NCI-H226 (cell line): ENCODE results near the gene BZW1.

Experiments used
- DNase-seq: peaks from one replicate; pipeline ENCODE4 v3.0.0-alpha.2; 2015

Gene BZW1

DNA sequence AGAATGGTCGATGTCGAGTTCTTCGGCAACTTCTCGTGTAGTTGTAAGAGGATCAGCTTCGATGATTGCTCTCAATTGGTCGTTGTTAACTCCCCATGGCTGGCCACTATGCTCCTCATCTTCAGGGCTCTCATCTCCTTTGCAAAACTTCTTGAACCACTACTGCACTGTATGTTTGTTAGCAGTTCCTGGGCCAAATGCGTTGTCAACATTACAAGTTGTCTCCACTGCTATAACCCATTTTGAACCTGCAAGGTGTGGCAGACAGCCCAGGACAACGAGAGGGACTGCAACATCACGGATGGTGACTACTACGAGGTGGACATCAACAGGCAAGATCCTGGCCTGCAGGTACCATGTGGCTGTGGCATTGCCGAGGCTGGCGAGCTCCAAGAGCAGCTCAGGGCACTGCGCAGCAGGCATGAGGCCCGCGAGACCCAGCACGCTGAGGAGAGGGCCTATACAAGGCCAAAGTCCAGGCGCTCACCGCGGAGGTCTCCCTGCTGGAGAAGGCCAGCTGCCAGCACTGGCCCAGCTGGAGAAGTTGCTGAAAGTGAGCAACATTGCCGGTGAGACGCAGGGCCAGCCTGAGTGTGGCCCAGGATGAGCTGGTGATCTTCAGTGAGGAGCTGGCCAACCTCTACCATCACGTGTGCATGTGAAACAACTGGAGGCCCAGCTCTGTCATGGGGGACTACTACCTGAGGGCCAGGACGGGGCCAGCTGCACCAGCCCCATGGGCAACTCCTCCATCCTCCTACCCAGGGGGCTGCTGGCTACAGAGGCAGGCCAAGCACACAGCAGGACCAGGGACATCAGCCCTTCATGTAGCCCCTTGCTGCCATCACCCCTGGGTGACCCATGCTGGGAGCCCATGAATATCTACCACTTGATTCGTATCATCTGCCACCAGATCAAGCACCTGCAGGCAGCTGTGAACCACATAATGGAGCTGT is 32.6 kb downstream of the BZW1 start:
- no peak for DNase-seq

DNA sequence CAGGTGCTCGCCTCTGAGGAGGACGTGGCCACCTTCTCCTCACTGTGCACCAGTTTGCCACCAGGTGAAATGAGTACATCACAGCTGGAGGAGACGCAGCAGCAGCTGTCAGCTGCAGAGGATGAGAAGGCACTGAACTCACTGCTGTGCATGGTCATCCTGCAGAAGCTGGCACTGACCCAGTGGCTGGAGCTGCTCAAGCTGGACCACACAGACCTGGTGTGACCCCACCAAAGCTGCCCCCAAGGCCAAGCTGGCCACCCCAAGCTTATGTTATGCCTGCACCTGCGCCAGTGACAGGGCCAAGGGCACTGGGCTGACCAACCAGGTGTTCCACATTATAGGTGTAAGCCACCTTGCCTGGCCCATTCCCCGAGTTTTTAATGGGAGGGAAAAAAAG is 33.5 kb downstream of the BZW1 start:
- DNase-seq = no peak

DNA sequence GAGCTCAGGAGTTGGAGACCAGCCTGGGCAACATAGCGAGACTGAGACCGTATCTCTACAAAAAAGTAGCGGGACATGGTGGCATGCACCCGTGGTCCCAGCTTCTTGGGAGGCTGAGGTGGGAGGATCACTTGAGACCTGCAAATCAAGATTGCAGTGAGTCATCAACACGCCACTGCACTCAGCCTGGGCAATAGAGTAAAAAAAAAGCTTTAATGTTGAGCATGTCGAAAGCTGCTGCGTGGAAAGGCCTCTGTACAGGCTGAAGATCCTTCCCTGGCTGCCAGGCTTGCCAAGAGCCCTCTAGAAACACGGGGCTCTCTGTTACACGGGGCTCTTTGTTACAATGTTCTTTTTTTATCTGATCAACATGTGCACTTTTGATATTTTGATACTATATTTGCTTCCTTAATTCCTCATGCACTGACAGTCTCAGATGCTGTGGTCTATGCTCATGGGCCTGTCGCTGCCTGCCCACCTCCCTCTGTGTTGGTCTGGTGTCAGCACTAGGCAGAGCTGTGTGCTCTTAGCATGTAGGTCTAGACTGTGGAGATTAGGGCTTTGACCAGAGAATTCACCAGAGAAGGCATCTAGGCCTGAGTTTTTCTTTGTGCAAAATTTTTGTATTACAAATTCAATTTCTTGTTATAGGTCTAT is 34.1 kb downstream of the BZW1 start:
- DNase-seq = no peak

DNA sequence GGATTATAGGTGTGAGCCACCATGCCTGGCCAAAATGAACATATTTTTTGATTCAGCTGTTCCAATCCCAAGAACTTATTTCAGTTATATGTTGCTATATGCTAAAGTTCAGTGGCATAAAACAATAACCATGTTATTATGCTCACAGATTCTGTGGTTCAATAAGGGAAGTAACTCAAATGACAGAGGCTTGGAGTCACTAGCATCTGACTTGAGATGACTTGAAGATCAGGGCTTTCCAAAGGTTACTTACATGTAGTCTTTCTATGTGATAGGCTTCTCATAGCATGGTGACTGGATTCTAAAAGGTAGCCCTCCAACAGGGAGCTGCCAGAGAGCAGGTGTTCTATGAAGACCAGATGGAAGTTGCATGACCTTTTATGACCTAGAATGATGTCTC is 35.6 kb downstream of the BZW1 start:
- no peak for DNase-seq

DNA sequence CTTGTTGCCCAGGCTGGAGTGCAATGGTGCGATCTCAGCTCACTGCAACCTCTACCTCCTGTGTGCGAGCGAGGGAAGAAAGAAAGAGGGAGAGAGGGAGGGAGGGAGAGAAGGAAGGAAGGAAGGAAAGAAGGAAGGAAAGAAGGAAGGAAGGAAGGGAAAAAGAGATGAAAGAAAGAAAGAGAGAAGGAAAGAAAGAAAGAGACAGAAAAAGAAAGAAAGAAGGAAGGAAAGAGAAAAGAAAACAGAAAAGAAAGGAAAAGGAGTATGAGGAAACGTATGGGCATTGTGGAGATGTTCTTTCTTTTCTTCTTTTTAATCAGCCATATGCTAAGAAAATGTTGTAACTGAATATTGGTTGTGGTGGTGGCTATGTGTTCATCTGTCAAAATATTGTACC is 36.2 kb downstream of the BZW1 start:
- no peak for DNase-seq

DNA sequence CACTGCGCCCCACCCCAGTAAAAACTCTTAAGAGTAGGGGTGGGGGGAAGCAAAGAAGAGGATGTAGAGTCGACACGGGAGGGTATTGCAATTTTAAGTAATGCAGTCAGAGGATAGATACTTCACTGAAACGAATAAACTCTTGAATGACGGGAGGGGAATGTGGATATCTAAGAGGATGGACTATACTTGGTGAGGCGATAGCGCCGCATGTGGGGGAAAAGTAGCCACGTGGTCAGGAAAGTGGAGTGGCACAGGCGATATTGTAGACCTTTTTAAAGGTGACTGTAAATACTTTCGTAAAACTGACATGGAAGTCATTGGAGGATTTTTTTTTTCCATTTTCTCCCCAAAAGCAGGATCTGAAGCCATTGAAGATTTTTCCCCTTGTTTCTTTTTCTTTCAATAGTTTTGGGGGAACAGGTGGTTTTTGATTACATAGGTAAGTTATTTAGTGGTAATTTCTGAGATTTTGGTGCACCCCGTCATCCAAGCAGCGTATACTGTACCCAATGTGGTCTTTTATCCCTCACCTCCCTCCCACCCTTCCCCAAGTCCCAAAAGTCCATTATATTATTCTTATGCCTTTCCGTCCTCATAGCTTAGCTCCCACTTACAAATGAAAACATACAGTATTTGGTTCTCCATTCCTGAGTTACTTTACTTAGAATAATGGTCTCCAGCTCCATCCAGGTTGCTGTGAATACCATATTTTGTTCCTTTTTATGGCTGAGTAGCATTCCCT is 39.0 kb downstream of the BZW1 start:
- DNase-seq = no peak

DNA sequence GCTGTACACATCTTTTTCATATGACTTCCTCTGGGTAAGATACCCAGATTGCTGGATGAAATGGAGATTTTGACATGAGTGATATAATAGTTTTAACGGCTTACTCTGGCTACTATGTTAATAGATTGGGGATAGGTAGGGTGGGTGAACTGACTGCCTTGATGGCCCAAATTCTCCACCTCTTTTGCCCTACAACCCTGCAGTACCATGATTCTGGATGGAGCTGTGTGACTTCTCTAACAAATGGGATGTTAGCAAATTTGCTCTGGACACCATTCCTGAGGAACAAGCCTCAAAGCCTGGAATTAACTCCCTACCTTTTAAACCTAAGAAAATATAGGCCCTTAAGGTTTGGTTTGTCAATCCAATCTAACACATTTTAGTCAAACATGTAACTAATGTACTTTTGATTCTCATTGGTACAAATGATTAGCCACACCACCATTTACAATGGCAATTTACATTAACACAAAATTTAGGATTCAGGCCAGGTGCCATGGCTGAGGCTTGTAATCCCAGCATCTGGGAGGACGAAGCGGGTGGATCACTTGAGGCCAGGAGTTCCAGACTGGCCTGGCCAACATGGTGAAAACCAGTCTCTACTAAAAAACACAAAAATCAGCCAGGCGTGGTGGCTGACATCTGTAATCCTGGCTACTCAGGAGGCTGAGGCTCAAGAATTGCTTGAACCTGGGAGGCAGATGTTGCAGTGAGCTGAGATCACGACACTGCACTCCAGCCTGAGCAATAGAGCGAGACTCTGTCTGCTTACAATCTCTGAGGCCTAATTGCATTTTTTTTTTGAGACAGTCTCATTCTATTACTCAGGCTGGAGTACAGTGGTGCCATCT is 39.9 kb downstream of the BZW1 start:
- DNase-seq = no peak

DNA sequence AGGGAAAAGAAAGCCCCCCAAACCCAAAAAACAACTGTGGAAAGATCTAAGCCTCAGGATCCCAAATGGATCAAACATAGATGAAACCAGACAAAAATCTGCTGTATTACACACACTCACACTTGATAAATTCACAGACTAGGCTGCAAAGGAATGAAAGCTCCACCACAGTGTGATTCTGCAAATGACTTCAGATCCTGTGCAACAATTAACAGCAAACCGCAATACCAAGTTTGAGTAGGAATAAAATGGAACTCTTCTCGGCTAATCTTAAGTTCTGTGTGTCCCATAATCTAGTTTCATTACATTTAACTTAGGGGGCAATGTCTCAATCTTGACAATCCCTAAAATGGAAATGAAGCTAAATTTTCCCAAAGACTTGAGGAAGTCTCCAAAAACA is 40.9 kb downstream of the BZW1 start:
- DNase-seq = no peak

DNA sequence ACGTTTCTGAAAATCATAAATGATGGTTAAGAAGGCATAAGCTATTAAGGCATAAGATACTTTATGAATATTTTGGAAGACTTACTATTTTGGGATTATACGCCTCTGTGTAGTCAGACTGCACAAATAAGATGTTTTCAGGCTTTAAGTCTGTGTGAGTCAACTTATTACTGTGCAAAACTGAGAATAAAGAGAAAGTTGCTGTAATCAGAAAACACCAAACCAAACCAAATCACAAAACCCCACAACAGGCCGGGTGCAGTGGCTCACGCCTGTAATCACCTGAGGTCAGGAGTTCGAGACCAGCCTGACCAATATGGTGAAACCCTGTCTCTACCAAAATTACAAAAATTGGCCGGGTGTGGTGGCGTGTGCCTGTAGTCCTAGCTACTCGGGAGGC is 45.1 kb downstream of the BZW1 start:
- DNase-seq = no peak

DNA sequence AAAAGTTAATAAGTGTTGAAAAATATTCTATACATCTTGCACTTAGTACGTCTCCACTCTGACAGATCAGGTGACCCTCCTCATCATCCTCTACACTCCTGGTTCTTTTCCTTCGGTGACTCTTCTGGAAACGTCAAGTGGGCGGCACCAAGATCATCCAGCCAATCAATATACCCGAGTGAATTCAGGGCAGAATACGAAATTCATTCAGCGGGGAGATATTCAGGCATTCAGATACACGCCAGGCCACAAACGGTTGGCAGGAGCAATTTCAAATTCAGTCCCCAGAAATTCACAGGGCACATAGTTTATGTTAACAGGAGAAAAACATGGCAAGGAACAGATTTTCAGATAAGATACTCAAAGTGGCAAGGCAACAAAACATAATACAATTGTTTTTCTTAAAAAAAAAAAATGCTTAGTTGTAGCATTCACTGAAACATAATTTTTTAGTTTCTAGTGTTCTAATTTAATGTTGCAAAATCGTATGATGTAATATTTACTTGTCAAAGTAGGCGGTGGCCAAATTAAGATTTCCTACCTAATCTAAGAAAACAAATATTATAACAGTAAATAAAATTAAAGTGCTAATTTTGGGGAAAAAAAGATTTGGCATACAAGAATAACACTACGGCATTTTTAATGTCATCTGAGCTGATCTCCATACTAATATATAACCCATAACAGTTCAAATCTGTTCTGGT is 48.5 kb downstream of the BZW1 start:
- DNase-seq = peak; percentile 48

DNA sequence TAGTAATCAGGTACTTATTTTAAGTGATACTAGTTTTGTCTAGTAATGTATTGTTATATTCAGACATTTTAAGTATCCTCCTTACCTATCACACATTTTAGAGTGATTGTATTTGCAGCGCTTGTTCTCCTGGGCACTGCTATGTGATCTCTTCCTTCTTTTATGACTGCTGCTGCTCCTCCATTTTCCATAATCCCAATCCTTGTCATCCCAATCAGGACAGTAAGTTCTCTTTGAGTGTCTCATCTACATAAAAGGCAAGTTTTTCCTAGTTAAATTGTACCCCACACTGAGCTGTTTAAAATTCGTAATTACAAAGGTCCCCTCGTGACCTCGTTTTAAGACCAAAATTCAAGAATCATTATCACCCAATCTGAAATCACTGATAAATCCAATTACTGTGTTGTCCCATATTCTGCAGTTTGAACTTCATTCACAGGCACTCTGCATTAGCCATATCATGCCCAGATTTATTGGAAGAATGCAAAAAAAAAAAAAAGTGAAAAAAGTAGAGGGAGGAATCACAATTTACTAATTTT is 50.0 kb downstream of the BZW1 start:
- DNase-seq = no peak

DNA sequence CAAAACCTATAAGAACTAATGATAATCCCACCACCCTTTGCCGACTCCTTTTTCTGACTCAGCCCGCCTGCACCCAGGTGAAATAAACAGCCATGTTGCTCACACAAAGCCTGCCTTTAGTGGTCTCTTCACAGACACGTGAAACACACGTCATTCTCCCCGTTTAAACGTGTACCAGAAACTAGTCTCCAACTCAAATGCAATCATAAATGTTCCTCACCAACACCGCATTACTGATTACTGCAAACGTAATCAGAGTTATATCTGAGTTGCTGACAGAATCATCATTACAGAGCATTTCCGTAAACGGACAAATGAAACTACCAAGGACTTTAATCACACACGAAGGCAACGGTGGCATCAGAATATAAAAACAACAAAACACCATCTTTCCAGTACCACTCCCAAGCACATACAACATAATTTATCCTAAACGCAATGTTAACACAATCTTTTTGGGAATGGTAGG is 50.9 kb downstream of the BZW1 start:
- peak; percentile 40 for DNase-seq

DNA sequence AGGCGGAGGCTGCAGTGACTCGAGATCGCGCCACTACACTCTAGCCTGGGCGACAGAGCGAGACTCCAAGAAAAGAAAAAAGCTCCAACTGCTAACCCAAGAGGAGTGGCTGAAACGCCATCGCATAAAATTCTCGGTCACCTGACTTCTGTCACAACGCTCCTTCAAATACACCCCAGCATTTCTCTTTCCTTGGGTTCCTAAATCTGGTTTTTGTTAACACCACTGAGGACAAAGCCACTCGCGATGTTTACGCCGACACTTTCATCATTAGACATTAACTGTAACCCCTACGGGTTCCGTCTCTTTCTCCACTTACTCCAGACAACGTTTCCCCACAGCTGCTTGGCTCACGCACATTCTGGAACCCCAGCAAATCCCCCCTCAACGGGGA is 52.1 kb downstream of the BZW1 start:
- no peak for DNase-seq

DNA sequence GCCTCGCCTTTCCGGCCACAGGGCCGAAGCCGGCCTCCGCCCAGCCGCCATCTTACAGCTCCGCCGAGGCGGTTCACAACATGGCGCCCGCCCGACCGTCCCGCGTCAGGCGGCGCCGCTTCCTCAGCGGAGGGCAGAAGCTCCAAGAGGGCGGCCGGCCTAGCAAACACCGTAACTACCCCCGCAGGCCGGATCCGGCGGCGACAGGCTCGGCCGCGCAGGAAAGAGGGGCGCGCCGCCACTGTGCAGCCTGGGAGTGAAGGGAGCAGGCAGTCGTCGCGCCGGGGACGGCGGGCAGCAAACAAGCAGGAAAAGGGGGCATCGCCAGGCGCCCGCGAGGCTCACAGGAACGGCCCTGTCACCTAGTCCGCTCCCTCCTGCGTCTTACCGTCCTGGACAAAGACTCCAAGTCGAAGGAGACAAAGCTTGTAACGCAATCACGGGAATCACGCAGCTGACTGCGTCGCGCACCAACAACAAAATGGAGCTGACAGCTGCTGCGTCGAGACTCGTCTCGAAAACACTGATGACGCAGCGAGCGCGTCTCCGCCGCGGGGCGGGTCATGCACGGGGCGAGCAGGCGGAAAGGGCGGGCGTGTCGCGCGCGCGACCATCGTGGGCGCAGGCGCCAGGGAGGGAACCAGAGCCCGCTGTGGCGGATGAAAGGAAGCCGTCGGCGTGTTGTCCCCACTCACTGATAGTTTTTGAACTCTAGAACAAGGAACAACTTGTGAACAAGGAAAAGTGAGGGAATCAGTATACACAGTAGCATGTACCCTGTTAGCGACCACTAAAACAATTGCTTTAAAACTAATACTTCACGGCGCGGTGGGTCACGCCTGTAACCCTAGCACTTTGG is 52.7 kb downstream of the BZW1 start, which contains the start of gene CLK1:
Gene CLK1 (minus strand): TSS at position 483 of the 859 bp plus-strand sequence. CDS start 2,796 bp downstream, outside the sequence.
- DNase-seq = peak; percentile 78

DNA sequence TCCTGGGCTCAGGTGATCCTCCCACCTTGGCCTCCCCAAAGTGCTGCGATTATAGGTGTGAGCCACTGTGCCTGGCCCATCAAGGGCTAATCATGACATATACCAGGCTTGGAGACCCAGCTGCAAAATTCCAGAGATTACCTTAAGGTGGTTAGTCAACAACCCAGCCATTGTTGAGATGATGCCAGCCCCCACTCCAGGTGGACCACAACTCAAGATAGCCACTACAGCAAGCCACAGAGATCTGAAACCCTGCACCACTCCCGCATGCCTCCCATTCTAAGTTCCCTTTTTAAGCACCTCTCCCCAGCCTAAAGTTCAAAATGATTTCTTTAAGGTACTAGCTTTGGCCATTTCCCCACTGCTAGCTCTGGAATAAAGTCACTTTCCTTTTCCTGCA is 57.3 kb downstream of the BZW1 start:
- DNase-seq = no peak

DNA sequence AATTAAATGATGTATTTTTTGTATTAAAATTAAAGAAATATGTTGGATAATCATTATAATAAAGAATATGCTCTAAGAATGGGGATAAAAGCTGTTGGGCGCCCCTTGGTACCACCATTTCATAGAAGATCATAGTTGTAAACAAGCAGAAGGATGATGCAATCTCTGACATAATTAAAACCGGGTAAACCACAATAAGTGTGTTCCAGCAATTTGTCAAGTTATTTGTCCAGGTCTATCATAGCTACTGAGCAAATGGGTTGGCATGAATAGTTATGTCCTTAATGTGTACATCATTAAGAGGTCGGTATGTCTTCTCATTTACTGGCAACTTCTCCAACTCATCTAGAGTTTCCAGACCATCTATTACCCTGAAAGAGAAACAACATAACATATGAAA is 59.4 kb downstream of the BZW1 start:
- no peak for DNase-seq

DNA sequence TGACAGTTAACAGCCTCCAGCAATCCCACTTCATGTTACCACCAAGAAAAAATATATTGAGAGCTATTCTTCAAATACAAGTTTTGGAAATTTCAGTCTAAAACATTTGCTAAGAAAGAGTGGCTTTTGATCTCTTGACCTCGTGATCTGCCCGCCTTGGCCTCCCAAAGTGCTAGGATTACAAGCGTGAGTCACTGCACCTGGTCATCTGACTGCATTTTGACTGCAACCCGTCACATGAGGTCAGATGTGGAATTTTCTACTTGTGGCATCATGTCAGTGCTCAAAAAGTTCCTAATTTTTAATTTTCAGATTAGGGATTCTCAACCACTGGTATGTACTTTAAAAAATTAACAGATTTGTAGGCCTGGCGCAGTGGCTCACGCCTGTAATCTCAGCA is 61.9 kb downstream of the BZW1 start:
- DNase-seq = no peak
